ENCODE measurements around the gene PPP1R12C. TPM values are rescaled to one million over a fixed set of nuclear protein-coding genes. Genes with fewer than 3 reads are reported as not detected.
"Not testable (repeated sequence)": the region's sequence is repeated elsewhere in the genome, so short reads cannot be mapped to it uniquely, and the experiment has no call there.

The PPP1R12C gene
- total RNA-seq, 2 donors from 2014 or later = 98.2 to 107 TPM

DNA sequence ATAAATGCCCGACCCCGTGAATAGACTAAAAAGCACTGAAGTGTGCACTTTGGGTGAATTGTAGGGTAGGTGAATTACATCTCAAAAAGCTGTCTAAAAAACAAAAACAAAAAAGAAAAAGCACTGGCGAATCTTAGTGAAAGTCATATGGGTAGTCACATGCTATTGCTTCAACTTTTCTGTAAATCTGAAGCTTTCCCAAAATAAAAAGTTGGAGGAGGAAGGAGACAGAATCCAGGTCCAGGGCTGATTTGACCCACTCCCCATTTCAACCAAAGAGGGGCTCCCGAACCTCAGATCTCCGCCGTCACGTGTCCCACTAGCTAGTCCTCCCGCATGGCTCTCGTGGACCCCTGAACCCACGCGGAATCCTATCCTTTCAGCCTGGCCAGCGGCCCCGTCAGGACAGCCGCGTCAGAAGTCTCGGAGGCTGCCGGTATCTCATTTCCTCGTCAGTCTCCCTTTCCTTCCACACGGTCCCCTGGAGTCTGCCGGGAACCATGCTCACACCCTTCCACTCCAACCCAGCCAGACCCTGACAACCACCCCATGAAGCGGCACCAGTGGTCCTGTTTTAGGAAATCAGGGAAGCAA, 6.1 kb downstream of the PPP1R12C start:
- TF ChIP-seq, protein P1, sequence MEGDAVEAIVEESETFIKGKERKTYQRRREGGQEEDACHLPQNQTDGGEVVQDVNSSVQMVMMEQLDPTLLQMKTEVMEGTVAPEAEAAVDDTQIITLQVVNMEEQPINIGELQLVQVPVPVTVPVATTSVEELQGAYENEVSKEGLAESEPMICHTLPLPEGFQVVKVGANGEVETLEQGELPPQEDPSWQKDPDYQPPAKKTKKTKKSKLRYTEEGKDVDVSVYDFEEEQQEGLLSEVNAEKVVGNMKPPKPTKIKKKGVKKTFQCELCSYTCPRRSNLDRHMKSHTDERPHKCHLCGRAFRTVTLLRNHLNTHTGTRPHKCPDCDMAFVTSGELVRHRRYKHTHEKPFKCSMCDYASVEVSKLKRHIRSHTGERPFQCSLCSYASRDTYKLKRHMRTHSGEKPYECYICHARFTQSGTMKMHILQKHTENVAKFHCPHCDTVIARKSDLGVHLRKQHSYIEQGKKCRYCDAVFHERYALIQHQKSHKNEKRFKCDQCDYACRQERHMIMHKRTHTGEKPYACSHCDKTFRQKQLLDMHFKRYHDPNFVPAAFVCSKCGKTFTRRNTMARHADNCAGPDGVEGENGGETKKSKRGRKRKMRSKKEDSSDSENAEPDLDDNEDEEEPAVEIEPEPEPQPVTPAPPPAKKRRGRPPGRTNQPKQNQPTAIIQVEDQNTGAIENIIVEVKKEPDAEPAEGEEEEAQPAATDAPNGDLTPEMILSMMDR (conservative IDR thresholded peaks at IDR 0.05) = no peak
- Histone ChIP-seq H3K27ac (ENCODE audit: low read depth, low read length) (no peak overlapping the region), H3K27me3 (ENCODE audit: control insufficient read depth, insufficient read depth, low read length, poor library complexity, severe bottlenecking) (no peaks in the 10 kb centered on the region), H3K9me3 (ENCODE audit: control insufficient read depth, low read length) (no peaks in the 10 kb centered on the region), H3K4me1 (ENCODE audit: control insufficient read depth, insufficient read depth, low read length) (no peaks in the 10 kb centered on the region), H3K4me3 (ENCODE audit: low read length) (no peak overlapping the region), H3K9ac (ENCODE audit: extremely low read depth, low read length, poor library complexity, severe bottlenecking) (no peak overlapping the region), H3K36me3 (ENCODE audit: control insufficient read depth, insufficient read depth, low read length) (peaks cover 8% of the 10 kb centered on the region)
- Mint-ChIP-seq H3K9me3 (no peaks in the 10 kb centered on the region), H3K4me1 (peaks cover 13% of the 10 kb centered on the region), H3K27ac (no peak overlapping the region), H3K4me3 (no peak overlapping the region), H3K27me3 (ENCODE audit: insufficient read depth) (no peaks in the 10 kb centered on the region), H3K36me3 (ENCODE audit: low read depth) (peaks cover 23% of the 10 kb centered on the region)
- no peak for DNase-seq
- WGBS, 2 experiments (ENCODE audit: insufficient coverage in 1 of 2, insufficient read length in 1 of 2) = 96 to 100% methylated on average over 5 to 21 of the region's 21 CpGs

DNA sequence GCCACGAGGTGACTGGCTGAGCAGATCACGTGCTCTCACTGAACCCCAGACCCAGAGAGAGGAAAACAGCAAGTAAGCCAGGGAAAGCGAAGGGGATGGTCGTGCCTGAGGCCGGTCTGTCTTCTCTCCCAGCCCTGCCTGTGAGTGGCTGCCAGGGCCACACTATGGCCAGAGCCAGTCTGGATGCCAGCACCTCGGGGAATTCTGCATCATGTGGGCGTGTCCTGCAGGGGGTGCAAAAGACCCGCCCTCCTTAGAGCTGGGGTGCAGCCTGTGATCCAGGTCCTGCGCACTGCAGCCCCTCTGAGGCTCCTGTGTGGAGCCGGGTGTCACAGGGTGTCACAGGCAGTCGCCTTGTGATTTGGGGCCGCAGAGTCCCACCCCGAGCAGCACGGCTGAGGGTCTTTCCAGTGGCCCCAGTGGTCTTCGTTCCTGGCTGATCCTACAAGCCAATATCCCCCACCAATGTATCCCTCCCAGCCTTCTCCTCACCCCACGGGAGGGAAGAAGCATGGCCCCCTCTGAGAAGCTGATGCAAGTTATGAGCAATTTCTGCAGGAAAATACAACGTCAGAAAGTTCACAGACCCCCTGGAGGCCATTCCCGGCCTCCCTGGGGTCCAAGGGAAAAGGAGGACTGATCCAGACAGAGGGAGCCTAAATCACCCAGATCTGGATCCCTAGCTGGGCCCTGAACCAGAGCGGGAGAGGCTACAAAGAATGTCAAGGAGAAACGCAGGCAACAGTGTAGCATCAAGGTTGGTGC, 7.7 kb downstream of the PPP1R12C start:
- WGBS, 2 experiments (ENCODE audit: insufficient coverage in 1 of 2, insufficient read length in 1 of 2) = 91 to 92% methylated on average over 19 to 20 of the region's 20 CpGs
- DNase-seq = no peak
- H3K9me3 ChIP-seq (ENCODE audit: control insufficient read depth, low read length) = no peaks in the 10 kb centered on the region
- H3K27ac Mint-ChIP-seq = no peak overlapping the region
- TF ChIP-seq, protein P1 (conservative IDR thresholded peaks at IDR 0.05) = no peak
- peaks cover 8% of the 10 kb centered on the region for H3K36me3 ChIP-seq (ENCODE audit: control insufficient read depth, insufficient read depth, low read length)
- no peaks in the 10 kb centered on the region for H3K9me3 Mint-ChIP-seq
- peaks cover 26% of the 10 kb centered on the region for H3K36me3 Mint-ChIP-seq (ENCODE audit: low read depth)
- no peak overlapping the region for H3K9ac ChIP-seq (ENCODE audit: extremely low read depth, low read length, poor library complexity, severe bottlenecking)
- H3K4me1 ChIP-seq (ENCODE audit: control insufficient read depth, insufficient read depth, low read length) = no peaks in the 10 kb centered on the region
- H3K4me1 Mint-ChIP-seq = no peaks in the 10 kb centered on the region
- no peak overlapping the region for H3K27ac ChIP-seq (ENCODE audit: low read depth, low read length)
- no peak overlapping the region for H3K4me3 ChIP-seq (ENCODE audit: low read length)
- H3K4me3 Mint-ChIP-seq = no peak overlapping the region
- H3K27me3 Mint-ChIP-seq (ENCODE audit: insufficient read depth) = no peaks in the 10 kb centered on the region
- no peaks in the 10 kb centered on the region for H3K27me3 ChIP-seq (ENCODE audit: control insufficient read depth, insufficient read depth, low read length, poor library complexity, severe bottlenecking)

- not testable (repeated sequence) for H3K27ac ChIP-seq (ENCODE audit: low read depth, low read length); H3K27ac Mint-ChIP-seq; H3K4me1 ChIP-seq (ENCODE audit: control insufficient read depth, insufficient read depth, low read length); H3K27me3 ChIP-seq (ENCODE audit: control insufficient read depth, insufficient read depth, low read length, poor library complexity, severe bottlenecking); H3K9me3 ChIP-seq (ENCODE audit: control insufficient read depth, low read length); H3K4me3 Mint-ChIP-seq; H3K4me3 ChIP-seq (ENCODE audit: low read length); H3K9me3 Mint-ChIP-seq; H3K9ac ChIP-seq (ENCODE audit: extremely low read depth, low read length, poor library complexity, severe bottlenecking); H3K4me1 Mint-ChIP-seq; H3K27me3 Mint-ChIP-seq (ENCODE audit: insufficient read depth); DNase-seq
- H3K36me3 Mint-ChIP-seq (ENCODE audit: low read depth) = peaks cover 38% of the 10 kb centered on the region
- WGBS, 2 experiments (ENCODE audit: insufficient coverage in 1 of 2, insufficient read length in 1 of 2) = 82 to 92% methylated on average over 2 of the region's 3 CpGs
- H3K36me3 ChIP-seq (ENCODE audit: control insufficient read depth, insufficient read depth, low read length) = peaks cover 12% of the 10 kb centered on the region
Measured at GRCh38 chr19:55107252-55107651, 10.2 kb downstream of the PPP1R12C start.

All from endodermal cell (in vitro differentiated cells).